Caco-2 (cell line): ENCODE measurements around the gene ALDH3A1. TPM values are rescaled to one million over a fixed set of nuclear protein-coding genes. Genes with fewer than 3 reads are reported as not detected.

Source experiments
- BruUV-seq: library from RNA; stranded (reverse); fragments of 400-500 nt; replicated peaks from 2 replicates; lab custom pipeline; 2021; lab: Mats Ljungman, UMichigan
- CTCF ChIA-PET: fragments of 300-600 bp; sonication (Branson Sonifier 250); formaldehyde crosslinking; loops from one replicate; lab custom pipeline; 2022; ENCODE audit warnings: antibody characterized with exemption; lab: Charles Lee
- POLR2A ChIA-PET: fragments of 300-600 bp; sonication (Branson Sonifier 250); formaldehyde crosslinking; loops from one replicate; lab custom pipeline; 2022; ENCODE audit warnings: antibody characterized with exemption; lab: Charles Lee
- DNase-seq, 2 experiments: peaks; one replicate each; pipeline versions ENCODE4 v3.0.0 to v3.0.0-alpha.2; 2020 to 2022
- H3K27me3 ChIP-seq: replicated peaks from 2 replicates; pipeline ENCODE4 v1.6.0; 2011; ENCODE audit warnings: low read length; ENCODE audit not compliant: control insufficient read depth, insufficient read depth
- H3K36me3 ChIP-seq: 2 replicates; pipeline ENCODE4 v1.5.1; 2011; ENCODE audit warnings: low read length; ENCODE audit not compliant: control insufficient read depth, insufficient read depth
- H3K4me1 ChIP-seq: fragments of 250-450 bp; sonication (Bioruptor Pico); 2 replicates; pipeline ENCODE4 v1.5.1; 2020; ENCODE audit warnings: mild to moderate bottlenecking
- H3K4me3 ChIP-seq: 2 replicates; pipeline ENCODE4 v1.5.1; 2011; ENCODE audit warnings: low read depth, mild to moderate bottlenecking, control low read depth, low read length
- H3K9me3 ChIP-seq: fragments of 250-450 bp; sonication (Bioruptor Pico); 2 replicates; pipeline ENCODE4 v1.5.1; 2020; ENCODE audit warnings: mild to moderate bottlenecking, moderate library complexity
- H3K27ac Mint-ChIP-seq: one replicate; pipeline ENCODE4 v1.8.0; 2022; ENCODE audit warnings: mixed read lengths; ENCODE audit not compliant: unreplicated experiment
- H3K27me3 Mint-ChIP-seq: one replicate; pipeline ENCODE4 v1.8.0; 2022; ENCODE audit warnings: mixed read lengths; ENCODE audit not compliant: insufficient read depth, unreplicated experiment
- H3K36me3 Mint-ChIP-seq: one replicate; pipeline ENCODE4 v1.8.0; 2022; ENCODE audit warnings: mild to moderate bottlenecking, mixed read lengths; ENCODE audit not compliant: insufficient read depth, unreplicated experiment
- H3K4me1 Mint-ChIP-seq: one replicate; pipeline ENCODE4 v1.8.0; 2022; ENCODE audit warnings: low read depth, mixed read lengths; ENCODE audit not compliant: unreplicated experiment
- H3K4me3 Mint-ChIP-seq: one replicate; pipeline ENCODE4 v1.8.0; 2022; ENCODE audit warnings: mild to moderate bottlenecking, moderate library complexity, mixed read lengths; ENCODE audit not compliant: unreplicated experiment
- H3K9me3 Mint-ChIP-seq: one replicate; pipeline ENCODE4 v1.8.0; 2022; ENCODE audit warnings: mixed read lengths; ENCODE audit not compliant: unreplicated experiment
- CTCF ChIP-seq, 2 experiments: fragments of 200-600 bp in 1 of 2; IDR thresholded peaks; 1 replicate in 1 of 2; 2 replicates in 1 of 2; pipeline versions ENCODE4 v1.5.1 to v1.8.0; 2011 to 2022; ENCODE audit warnings: antibody characterized with exemption in 1 of 2, control low read depth in 1 of 2, inconsistent platforms in 1 of 2, low read depth in 1 of 2, low read length in 1 of 2, mild to moderate bottlenecking in 1 of 2, moderate library complexity in 1 of 2; ENCODE audit not compliant: insufficient read depth in 1 of 2, severe bottlenecking in 1 of 2, unreplicated experiment in 1 of 2
- intact Hi-C: fragments of 100-400 bp; cut with micrococcal nuclease; formaldehyde crosslinking; loops from one replicate; pipeline ENCODE4 v1.10.0; 2022; ENCODE audit not compliant: unreplicated experiment
- total RNA-seq: library from RNA; stranded (reverse); gene quantifications from 2 replicates; pipeline ENCODE4 v1.2.3, GENCODE V29; 2022

ALDH3A1 gene
- total RNA-seq, 1 experiment from 2014 or later = 8.3 TPM

GRCh38 chr17:19743101-19744100 lies 4.7 kb downstream of the ALDH3A1 start:
- Mint-ChIP-seq H3K36me3 (no peaks in the 10 kb centered on the region), H3K9me3 (no peaks in the 10 kb centered on the region), H3K4me1 (peaks cover 12% of the 10 kb centered on the region), H3K4me3 (no peak overlapping the region), H3K27me3 (no peaks in the 10 kb centered on the region), H3K27ac (no peak overlapping the region)
- no peaks in the 10 kb centered on the region for H3K36me3 ChIP-seq
- no peak overlapping the region for H3K4me3 ChIP-seq
- no peak for DNase-seq
- intact Hi-C loops = no loop called here
- POLR2A ChIA-PET = no interaction called here
- TF ChIP-seq CTCF (IDR thresholded peaks at IDR 0.05; ENCODE audit: insufficient read depth in 1 of 2, low read depth in 1 of 2, low read length in 1 of 2, severe bottlenecking in 1 of 2, unreplicated experiment in 1 of 2) = no peak
- CTCF ChIA-PET = no interaction called here
- BruUV-seq = no TSS peak
- H3K9me3 ChIP-seq = no peaks in the 10 kb centered on the region
- H3K27me3 ChIP-seq = no peaks in the 10 kb centered on the region
- peaks cover 20% of the 10 kb centered on the region for H3K4me1 ChIP-seq

GRCh38 chr17:19742495-19742894 lies 5.6 kb downstream of the ALDH3A1 start:
- no TSS peak for BruUV-seq
- H3K9me3 ChIP-seq = no peaks in the 10 kb centered on the region
- no peaks in the 10 kb centered on the region for H3K27me3 Mint-ChIP-seq

More at GRCh38 chr17:19742495-19742894, 5.6 kb downstream of the ALDH3A1 start:
- Histone ChIP-seq H3K4me1 (peaks cover 11% of the 10 kb centered on the region), H3K4me3 (no peak overlapping the region), H3K36me3 (no peaks in the 10 kb centered on the region), H3K27me3 (no peaks in the 10 kb centered on the region)
- H3K4me3 Mint-ChIP-seq = no peak overlapping the region
- H3K36me3 Mint-ChIP-seq = no peaks in the 10 kb centered on the region
- H3K9me3 Mint-ChIP-seq = no peaks in the 10 kb centered on the region
- no peak overlapping the region for H3K27ac Mint-ChIP-seq
- ChIA-PET POLR2A (no interaction called here), CTCF (no interaction called here)
- H3K4me1 Mint-ChIP-seq = peaks cover 3% of the 10 kb centered on the region
- TF ChIP-seq CTCF (IDR thresholded peaks at IDR 0.05; ENCODE audit: insufficient read depth in 1 of 2, low read depth in 1 of 2, low read length in 1 of 2, severe bottlenecking in 1 of 2, unreplicated experiment in 1 of 2) = no peak
- DNase-seq = no peak
- intact Hi-C loops = no loop called here
